ENCODE results near the gene CALCB.

The CALCB gene

GRCh38 chr11:15074206-15075161 lies 1.1 kb downstream of the CALCB start:
- DNase-seq = peak; percentile 76 to 88 (median 76)

- DNase-seq = no peak
Measured at GRCh38 chr11:15075162-15075526, 1.8 kb downstream of the CALCB start.

DNA sequence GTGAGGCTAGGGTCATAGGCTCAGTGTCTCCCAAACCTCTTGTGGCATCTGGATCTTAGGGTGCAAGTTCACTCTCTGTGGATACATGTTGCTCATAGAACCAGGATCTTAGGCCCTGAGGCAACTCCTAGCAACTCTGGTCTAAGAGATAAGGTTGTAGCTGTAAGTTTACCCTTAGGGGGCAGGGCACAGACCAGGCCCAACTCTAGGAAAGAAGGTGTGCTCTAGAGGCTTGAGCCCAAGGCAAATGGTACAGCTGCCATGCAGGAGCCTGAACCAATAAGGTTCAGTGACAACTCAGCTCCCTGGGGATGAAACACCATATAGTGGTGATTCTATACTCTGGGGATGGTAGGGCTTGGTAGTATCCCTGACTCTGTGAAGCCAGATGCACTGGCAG lies 17.8 kb downstream of the CALCB start:
- DNase-seq = no peak

DNA sequence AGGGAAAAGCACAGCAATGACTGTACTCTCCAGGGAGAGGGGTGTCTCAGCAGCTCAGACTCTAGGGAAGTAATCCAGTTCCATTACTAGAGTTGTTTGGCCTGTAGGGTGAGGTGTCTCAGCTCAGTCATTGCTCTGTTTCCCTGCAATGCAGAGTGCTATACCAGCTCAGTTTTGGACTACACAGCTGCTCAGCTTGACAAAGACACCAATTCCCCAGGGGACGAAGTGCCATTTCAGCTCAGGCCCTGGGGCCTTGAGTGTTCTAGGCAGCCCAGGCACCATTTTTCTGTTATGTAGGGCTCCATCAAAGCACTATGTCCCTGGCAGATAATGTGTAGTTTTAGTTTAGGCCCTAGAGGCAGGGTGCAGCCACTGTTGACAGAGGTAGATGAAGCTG lies 18.2 kb downstream of the CALCB start:
- no peak for DNase-seq

- DNase-seq = peak in 1 of 3 donors; percentile 7
Measured at GRCh38 chr11:15093432-15093831, 20.0 kb downstream of the CALCB start.

- peak in 2 of 3 donors; percentile 7 to 27 for DNase-seq
Measured at GRCh38 chr11:15095736-15096228, 22.4 kb downstream of the CALCB start.

GRCh38 chr11:15097411-15097810 lies 24.0 kb downstream of the CALCB start:
- no peak for DNase-seq

DNA sequence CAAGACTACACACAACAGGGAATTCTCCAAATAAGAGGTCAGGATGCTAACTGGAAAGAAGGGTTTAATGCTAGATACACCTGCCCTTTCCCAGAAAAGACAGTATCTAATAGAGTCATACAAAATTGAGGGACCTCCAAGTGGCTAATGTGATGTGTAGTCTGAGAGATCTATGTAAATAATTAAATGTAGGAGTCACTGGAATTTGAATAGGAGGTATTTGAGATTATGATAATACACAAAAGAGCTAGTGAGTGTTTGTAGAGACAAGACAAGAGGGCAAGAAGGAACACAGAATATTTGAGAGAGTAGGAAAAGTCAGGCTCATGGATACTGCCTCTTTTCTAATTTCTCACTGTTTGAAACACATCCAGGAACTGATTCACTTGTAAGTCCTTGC lies 25.9 kb downstream of the CALCB start:
- no peak for DNase-seq

DNA sequence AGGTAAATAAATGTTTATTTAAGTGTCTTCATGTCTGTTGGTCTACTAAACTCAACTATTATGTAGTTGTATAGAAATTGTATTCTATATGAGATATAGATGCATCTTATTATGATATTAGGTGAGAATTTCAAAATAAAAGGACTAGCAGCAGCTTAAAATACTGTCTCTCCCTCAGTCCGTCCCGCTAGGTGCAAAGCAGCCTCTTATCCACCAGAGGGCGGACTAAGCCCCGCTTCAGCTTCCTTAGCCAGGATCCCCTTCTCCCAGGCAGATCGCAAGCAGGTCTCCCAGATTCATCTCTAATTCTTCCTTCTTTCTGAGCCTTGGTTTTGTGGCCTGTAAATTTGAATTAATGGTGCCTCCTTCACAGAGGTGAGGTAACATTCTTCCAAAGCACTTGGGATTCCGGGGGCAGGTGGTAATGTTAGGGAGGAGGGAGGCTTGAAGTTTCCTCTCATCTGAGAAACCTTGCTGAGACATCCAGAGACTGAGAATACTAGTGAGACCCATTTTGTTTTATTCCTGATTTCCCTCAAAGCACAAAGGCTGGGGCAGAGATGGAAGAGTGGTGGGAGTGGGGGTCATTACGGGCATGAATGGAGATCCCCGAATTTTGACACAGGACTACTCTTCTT lies 27.8 kb downstream of the CALCB start:
- peak; percentile 69 to 77 (median 75) for DNase-seq

- DNase-seq = no peak
Measured at GRCh38 chr11:15104166-15104565, 30.8 kb downstream of the CALCB start.

GRCh38 chr11:15106201-15106965 lies 33.0 kb downstream of the CALCB start:
- DNase-seq = no peak

DNA sequence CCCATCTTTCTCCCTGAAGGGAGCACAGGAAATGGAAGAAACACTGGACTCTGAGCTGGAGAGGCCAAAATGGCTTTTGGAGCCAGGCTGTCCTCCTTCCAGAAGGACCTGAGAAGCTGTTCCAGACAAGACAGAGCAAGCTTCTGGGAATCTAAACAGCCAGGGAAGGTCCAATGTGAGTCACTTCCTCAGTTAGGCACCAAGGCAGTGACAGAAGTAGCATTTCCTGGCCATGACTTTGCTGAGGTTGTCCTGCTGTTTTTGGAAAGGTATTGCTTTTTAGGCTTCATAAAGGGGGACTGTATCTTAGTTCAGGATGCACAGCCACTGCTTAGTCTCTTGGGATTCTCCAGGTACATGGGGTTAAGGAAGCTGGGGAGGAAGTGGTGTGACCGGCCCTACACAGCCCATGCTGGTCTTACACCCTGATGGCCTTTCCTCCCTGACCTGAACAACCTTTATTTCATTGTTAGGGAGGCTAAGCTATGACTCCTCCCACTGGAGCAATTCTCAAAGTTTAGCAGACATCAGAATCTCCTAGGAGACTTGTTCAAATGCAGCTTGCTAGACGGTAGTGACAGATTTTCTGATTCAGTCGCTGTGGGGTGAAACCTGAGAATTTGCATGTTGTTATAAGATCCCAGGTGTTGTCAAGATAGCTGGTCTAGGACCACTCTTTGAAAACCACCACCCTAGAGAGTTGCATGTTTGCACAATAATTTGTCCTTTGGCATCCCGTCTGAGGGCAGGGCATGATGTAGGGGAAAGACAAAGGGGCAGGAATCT lies 34.5 kb downstream of the CALCB start:
- DNase-seq = peak in 1 of 3 donors; percentile 6

DNA sequence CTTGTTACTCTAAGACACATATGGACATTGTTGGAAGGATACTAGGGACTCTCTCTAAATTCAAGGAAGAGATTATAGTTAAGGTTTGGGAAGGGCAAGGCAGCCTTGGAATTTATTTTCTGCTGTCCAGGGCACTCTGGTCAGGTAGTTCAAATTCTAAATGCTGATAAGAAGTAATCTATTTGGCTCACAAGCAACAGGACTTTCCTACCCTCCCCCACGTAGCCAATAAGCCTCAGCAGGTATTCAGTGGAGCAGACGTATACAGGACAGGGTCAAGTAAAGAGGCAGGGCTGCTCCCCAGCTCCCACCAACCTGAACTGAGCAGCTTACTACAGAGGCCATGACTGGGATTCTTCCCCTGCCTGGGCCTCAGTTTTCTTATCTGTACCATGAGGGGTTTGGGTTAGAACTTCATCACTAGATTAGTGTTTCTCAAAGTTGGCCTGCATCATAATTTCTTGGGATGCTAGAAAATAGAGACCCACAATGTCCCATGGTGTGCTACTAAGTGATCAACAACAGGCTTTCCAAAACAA lies 35.3 kb downstream of the CALCB start:
- DNase-seq = no peak

- DNase-seq = no peak
Measured at GRCh38 chr11:15109602-15110001, 36.2 kb downstream of the CALCB start.

DNA sequence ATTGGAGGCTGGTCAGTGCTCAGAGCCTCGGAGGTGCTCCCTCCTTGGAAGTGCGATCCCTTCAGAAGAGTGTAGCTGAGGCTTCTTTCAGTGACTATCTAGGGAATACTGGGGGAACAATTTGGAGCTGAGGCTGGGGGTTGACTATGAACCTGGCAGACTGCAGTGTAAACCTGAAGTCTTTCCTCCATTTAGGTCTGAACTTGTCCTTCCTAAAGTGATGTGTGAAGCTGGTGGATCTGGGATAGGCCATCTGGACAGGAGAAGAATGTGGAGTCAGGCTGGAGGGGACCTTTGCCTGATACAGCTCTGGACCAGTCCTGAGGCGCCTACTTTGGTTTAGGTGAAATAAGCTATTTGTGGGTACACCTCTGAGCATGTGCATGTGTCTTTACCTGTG lies 37.8 kb downstream of the CALCB start:
- no peak for DNase-seq

- DNase-seq = no peak
Measured at GRCh38 chr11:15112131-15112541, 38.7 kb downstream of the CALCB start.

DNA sequence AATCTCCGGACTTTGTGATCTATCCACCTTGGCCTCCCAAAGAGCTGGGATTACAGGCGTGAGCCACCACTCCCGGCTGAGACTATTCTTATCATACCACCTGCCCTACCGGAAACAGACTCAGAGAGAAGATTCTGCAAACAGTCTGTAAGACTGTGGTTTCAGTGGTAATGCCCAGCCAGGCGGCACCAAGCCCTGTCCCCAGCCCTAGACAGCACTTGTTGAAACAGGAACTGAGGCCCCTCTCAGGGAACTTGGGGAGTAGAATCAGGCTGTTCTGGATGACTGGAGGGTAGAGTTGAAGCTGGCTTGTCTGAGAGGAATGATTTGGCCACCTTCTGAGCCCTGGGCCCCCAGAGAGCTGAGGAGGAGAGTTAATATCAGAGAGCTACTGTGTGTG lies 40.0 kb downstream of the CALCB start:
- DNase-seq = peak in 2 of 3 donors; percentile 21 to 26

- peak in 1 of 3 donors; percentile 6 for DNase-seq
Measured at GRCh38 chr11:15114501-15115475, 41.4 kb downstream of the CALCB start, which contains the start of gene INSC. INSC (plus strand) TSS chr11:15114923; CDS start chr11:15149175, 34,252 bp downstream.

DNA sequence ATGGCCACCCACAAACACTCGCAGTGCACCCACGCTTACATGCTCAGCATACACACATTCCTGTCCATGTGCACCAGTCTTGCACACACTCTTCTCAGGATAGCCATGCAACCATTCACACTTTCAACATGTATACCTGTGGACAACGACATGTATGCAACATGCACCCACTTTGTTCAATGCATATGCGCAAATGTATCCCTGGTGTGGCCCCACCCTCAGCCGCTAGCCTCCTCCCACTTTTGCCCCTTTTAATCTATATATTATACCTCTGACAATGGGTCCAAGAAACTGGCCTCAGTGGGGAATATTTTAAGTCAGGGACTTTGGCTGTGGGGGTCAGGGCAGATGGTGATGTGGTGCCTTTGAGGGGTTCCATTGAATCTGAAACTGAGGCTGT lies 42.3 kb downstream of the CALCB start:
- no peak for DNase-seq

- DNase-seq = no peak
Measured at GRCh38 chr11:15117751-15118150, 44.4 kb downstream of the CALCB start.

DNA sequence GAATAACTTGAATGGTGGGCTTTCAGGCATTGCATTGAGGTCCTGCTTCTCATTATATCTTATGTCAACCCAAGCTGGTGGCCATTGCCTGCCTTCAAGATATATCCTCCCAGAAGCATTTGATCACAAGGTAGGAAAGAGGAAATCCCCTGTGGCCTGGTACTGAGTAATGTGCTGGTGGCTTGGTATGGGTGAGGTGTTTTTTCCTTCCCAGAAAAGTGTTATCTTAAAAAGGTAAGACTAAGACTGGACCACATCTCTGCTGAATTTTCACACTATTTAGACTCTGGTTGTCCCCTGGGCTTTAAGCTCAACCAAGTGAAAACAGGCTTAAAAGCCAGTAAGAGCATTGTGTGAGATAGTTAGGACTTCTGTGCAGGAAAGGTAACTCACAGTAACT lies 45.0 kb downstream of the CALCB start:
- DNase-seq = peak in 1 of 3 donors; percentile 7

Measured in suppressor macrophage treated with lipopolysaccharide for 1 hour (primary cell).